Stomach (tissue), 4 donors: ENCODE measurements around the gene KLF15.

ENCODE experiments used
- CTCF ChIP-seq, 7 experiments: fragments of 450-650 bp in 4 of 7; fragments of 200-600 bp in 3 of 7; sonication (generic) in 3 of 7; IDR thresholded peaks; one replicate each; pipeline ENCODE4 v1.5.1; 2016 to 2019; ENCODE audit warnings: antibody characterized with exemption in 7 of 7, control low read depth in 2 of 7, mild to moderate bottlenecking in 1 of 7
- EP300 ChIP-seq: sonication (generic); formaldehyde crosslinking; IDR thresholded peaks from one replicate; pipeline ENCODE4 v1.6.1; 2017; ENCODE audit warnings: antibody characterized with exemption

- TF ChIP-seq CTCF (IDR thresholded peaks at IDR 0.05) (no peak), EP300 (no peak)
These were observed 18.7 kb upstream of the KLF15 start for GRCh38 chr3:126375835-126376331.
